GM18873 (cell line): ENCODE results near the gene ENG.
A peak's percentile ranks its signal among the peaks of the same experiment; 100 is the strongest.
"Not testable (repeated sequence)": the region's sequence is repeated elsewhere in the genome, so short reads cannot be mapped to it uniquely, and the experiment has no call there.

Source experiments
- ATAC-seq: cut with Tn5 transposase; IDR thresholded peaks from one replicate; pipeline ENCODE4 v1.9.1; 2021; ENCODE audit warnings: mild to moderate bottlenecking, moderate library complexity, moderate number of reproducible peaks; ENCODE audit not compliant: unreplicated experiment, low FRiP score

ENG gene

GRCh38 chr9:127796852-127797370 lies 57.5 kb downstream of the ENG start:
- ATAC-seq: no peak

- ATAC-seq: no peak
Measured at GRCh38 chr9:127796225-127796813, 58.1 kb downstream of the ENG start.

DNA sequence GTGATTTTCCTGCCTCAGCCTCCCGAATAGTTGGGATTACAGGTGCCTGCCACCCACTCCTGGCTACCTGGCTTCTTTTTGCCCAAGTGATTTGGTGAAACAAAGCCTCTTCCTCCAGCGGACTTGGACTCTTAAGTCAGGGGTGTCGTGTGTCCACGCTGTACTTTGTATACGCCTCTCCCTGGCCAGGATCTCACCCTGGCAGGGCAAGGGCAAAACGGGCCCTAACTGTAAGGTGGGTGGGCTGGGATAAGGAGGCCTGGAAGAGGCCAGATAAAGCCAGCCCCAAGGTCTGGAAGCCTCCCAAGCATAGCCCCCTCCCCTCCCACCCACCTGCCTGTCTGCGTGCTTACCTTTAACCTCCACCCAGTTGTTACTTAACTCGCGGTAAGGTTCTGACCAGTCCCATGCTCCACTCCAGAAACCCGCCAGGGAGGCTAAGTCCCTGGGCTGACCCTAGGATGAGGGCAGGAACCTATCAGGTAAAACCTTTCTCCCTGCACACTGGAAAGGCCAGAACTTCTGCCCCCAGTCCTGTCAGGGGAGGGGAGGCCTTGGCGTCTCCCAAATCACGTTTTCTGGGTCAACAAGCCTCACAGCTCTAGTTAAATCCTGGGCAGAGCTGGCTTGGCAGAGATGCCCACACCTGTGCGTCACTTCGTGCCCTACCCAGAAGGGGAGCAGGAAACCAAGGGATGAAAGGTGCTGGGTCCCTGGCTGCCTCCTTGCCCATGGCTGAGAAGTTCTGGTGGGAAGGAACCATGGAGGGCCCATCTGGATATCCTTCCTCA lies 60.3 kb downstream of the ENG start:
- no peak for ATAC-seq

DNA sequence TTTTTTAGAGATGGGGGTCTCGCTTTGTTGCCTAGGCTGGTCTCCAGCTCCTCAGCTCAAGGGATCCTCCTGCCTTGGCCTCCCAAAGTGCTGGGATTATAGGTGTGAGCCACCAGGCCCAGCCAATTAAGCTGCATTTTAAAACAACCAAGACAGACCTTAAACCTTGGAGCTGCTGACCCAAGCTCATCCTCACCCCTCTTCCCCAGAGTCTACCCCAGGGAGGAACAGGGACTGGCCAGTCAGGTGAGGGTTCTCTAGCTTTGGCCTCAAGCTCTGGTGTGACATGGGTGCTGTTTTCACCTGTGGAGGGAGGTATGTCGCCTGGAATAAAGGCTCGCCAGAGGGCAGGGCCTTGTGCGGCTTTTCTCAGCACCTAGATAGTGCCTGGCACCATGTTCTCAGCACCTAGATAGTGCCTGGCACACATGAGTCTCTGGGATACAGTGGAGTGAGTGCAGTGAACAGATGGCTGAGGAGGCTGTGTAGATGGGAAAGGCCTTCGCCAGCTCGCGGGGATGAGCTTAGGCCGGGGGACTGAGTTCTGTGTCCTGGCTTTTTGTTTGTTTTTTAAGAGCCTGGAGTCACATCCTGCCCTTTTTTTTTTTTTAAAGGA lies 61.3 kb downstream of the ENG start:
- no peak for ATAC-seq

GRCh38 chr9:127792417-127793031 lies 61.9 kb downstream of the ENG start:
- ATAC-seq: no peak

- ATAC-seq: no peak
Measured at GRCh38 chr9:127791085-127791484, 63.4 kb downstream of the ENG start.

GRCh38 chr9:127790094-127790855 lies 64.2 kb downstream of the ENG start:
- ATAC-seq: no peak

DNA sequence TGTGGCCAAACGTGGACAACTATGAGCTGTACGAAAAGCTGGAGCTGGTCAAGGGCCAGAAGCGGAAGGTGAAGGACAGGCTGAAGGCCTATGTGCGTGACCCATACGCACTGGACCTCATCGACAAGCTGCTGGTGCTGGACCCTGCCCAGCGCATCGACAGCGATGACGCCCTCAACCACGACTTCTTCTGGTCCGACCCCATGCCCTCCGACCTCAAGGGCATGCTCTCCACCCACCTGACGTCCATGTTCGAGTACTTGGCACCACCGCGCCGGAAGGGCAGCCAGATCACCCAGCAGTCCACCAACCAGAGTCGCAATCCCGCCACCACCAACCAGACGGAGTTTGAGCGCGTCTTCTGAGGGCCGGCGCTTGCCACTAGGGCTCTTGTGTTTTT lies 65.3 kb downstream of the ENG start:
- ATAC-seq: no peak

DNA sequence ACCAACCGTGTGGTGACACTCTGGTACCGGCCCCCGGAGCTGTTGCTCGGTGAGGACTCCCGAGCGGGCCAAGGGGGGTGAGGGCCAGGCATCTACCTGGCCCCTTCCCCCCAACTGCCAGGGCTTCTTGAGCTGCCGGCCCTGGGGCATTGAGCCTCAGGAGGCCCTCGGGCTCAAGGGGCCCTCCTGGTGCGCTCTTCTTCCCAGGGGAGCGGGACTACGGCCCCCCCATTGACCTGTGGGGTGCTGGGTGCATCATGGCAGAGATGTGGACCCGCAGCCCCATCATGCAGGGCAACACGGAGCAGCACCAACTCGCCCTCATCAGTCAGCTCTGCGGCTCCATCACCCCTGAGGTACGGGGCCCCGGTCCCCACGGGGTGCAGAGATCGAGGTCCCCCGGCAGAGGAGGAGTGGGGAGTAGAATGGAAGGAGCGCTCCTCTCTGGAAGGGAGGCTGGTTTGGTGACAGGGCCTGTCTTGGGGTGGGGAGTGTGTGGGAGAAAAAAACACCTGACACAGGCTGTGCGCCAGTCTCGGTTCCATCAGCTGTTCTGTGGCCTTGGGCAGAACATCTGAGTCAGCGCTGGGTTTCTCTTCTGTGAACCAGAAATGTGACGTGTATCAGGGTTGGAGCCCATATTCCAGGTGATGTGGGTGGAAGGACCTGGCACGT lies 66.0 kb downstream of the ENG start:
- ATAC-seq: no peak

DNA sequence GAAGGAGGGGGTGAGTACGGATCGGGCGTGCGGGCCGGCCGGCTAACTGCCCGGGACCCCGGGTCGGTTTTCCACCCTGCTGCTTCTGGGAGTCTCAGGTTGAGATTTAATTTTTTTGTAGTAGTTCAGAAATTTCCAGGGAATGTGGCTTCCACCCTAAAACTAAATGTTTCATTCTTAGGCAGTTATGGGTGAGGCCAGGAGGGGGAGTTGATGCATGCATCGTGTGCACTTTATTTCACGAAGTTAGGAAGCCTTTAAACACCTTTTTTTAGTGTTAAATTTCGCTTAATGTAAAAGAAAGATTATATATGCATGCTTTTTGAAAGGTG lies 67.7 kb downstream of the ENG start:
- no peak for ATAC-seq

GRCh38 chr9:127785933-127786772 lies 68.3 kb downstream of the ENG start, which contains the start of gene CDK9:
CDK9 (plus strand) TSS chr9:127786034; CDS start chr9:127786149, 115 bp downstream.
- ATAC-seq: peak; percentile 37

- peak; percentile 31 for ATAC-seq
Measured at GRCh38 chr9:127785023-127785932, 69.2 kb downstream of the ENG start.

DNA sequence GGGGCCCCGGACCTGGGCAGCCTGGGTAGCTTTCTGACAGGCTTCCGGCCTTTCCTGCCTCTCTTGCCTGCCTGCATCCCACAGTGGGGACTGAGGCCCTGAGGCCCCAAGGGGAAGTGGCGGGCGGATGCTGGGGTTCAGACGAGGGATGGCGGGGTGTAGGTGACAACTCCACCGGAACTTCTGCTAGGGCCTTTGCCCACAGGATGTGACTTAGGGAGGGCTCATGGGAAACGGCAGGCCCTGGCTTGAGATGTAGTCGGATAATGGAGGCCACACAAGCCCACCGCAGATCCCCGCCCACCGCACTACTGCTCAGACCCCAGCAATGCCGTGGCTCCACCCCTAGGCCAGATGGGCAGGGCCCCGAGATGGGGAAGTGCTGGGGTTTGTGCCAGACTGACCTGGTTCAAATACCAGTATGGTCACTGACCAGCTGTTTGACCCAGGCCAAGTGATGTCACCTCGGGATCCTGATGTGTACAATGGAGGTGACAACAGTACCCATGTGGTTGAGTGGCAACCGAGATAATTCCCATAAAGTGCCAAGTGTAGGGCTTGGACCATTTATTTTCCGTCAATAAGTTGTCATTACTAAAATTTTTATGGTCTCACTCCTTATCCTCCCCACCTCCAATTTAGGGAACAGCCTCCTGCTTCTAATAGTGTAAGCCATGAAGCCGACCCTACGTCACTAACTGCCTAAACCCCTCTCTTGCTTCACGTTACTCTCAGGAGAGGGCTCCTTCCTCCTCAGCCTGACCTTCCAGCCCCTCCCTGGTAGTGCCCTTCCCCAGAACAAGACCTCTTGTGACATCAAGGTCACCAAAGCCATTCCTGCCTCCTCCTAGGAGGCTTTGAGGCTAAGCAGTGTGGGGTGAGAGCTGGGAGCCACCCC lies 71.1 kb downstream of the ENG start:
- ATAC-seq: no peak

- no peak for ATAC-seq
Measured at GRCh38 chr9:127781806-127782205, 72.7 kb downstream of the ENG start.

- not testable (repeated sequence) for ATAC-seq
Measured at GRCh38 chr9:127780909-127781308, 73.5 kb downstream of the ENG start.

DNA sequence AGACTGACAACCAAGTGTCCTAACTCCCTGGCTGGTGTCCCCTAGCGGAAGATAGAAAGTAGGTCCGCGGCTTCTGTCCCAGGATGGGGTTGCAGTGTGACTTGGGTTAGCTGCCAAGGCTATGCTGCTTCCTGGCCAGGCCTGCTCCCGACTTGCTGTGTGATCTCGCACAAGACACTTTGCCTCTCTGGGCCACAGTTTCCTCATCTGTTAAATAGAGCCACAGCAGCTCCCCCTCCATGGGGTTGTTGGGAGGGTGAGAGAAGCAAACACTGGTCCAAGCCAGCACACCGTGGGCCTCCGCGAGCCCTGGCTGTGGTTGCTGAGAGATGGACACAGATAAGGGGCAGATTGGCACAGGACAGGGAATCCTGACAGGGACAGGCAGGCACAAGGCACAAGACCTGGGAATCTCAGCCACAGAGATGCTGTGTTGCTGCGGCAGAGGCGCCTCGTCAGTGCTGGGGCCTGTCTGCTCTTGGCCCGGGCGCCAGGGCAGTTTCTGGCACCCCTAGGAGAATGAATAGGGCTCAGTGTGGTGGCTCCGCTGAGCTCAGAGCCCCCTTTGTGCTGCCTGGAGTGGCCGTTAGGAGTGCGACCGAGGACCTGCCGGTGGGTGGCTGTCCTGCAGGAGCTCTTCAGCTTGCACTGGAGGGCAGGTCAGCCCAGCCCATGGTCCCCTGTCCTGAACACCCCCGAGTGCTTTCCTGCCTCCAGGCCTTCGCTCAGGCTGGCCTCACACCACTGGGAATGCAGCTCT lies 74.2 kb downstream of the ENG start:
- no peak for ATAC-seq
